SU-DHL-6 (cell line): ENCODE results near the gene HOPX.

Source experiments
- H2AFZ ChIP-seq: fragments of 200-600 bp; sonication (generic); 2 replicates; pipeline ENCODE4 v1.6.1; 2014; ENCODE audit warnings: low read depth, mild to moderate bottlenecking, moderate library complexity, mixed read lengths, antibody characterized with exemption, low read length; ENCODE audit not compliant: severe bottlenecking
- H3F3A ChIP-seq: fragments of 200-600 bp; shearing (Covaris generic); 2 replicates; pipeline ENCODE4 v1.6.0; 2016; ENCODE audit warnings: antibody characterized with exemption, mild to moderate bottlenecking; ENCODE audit not compliant: insufficient read depth
- H3K27ac ChIP-seq: fragments of 200-600 bp; sonication (generic); 2 replicates; pipeline ENCODE4 v1.5.1; 2016; ENCODE audit warnings: low read depth, mild to moderate bottlenecking, low read length, moderate library complexity, mixed read lengths
- H3K27me3 ChIP-seq: fragments of 200-600 bp; sonication (generic), shearing (Covaris generic); 2 replicates; pipeline ENCODE4 v1.6.0; 2014; ENCODE audit warnings: mild to moderate bottlenecking, low read length
- H3K36me3 ChIP-seq: fragments of 200-600 bp; sonication (generic); 2 replicates; pipeline ENCODE4 v1.6.1; 2014; ENCODE audit warnings: mild to moderate bottlenecking, low read length, mixed read lengths
- H3K4me2 ChIP-seq: fragments of 300-600, 200-600 bp; shearing (Covaris generic), sonication (generic); 2 replicates; pipeline ENCODE4 v1.6.0; 2014; ENCODE audit warnings: low read length, low read depth, mild to moderate bottlenecking; ENCODE audit not compliant: poor library complexity, severe bottlenecking
- H3K4me3 ChIP-seq: fragments of 200-600 bp; sonication (generic); 2 replicates; pipeline ENCODE4 v1.5.1; 2014; ENCODE audit warnings: antibody characterized with exemption, low read length, mild to moderate bottlenecking, mixed read lengths; ENCODE audit not compliant: insufficient read depth, poor library complexity, severe bottlenecking
- H3K79me2 ChIP-seq: fragments of 200-600 bp; sonication (generic); 2 replicates; pipeline ENCODE4 v1.6.1; 2014; ENCODE audit warnings: mild to moderate bottlenecking, low read length, moderate library complexity; ENCODE audit not compliant: insufficient read depth
- H3K9ac ChIP-seq: fragments of 200-600 bp; sonication (generic); 2 replicates; pipeline ENCODE4 v1.7.0; 2014; ENCODE audit warnings: mild to moderate bottlenecking, low read length
- H3K9me2 ChIP-seq: fragments of 200-600 bp; sonication (generic); replicated peaks from 2 replicates; pipeline ENCODE4 v1.6.1; 2014; ENCODE audit warnings: low read length; ENCODE audit not compliant: insufficient read depth
- H3K9me3 ChIP-seq: fragments of 200-600 bp; sonication (generic); 2 replicates; pipeline ENCODE4 v1.6.1; 2014; ENCODE audit warnings: low read length, mixed read lengths; ENCODE audit not compliant: insufficient read depth
- H4K20me1 ChIP-seq: fragments of 200-600 bp; sonication (generic); 2 replicates; pipeline ENCODE4 v1.6.1; 2014; ENCODE audit warnings: low read depth, mild to moderate bottlenecking, antibody characterized with exemption, low read length, moderate library complexity, mixed read lengths
- CTCF ChIP-seq: fragments of 200-600 bp; sonication (generic); IDR thresholded peaks from one replicate; pipeline ENCODE4 v1.5.1; 2017; ENCODE audit warnings: antibody characterized with exemption, mild to moderate bottlenecking, low read length, moderate library complexity; ENCODE audit not compliant: insufficient read depth, poor library complexity, severe bottlenecking
- EZH2phosphoT487 ChIP-seq: fragments of 200-600 bp; sonication (generic), shearing (Covaris generic); conservative IDR thresholded peaks from 2 replicates; pipeline ENCODE4 v1.6.1; 2018; ENCODE audit warnings: mild to moderate bottlenecking, antibody characterized with exemption, low read length, moderate library complexity, mixed read lengths

Gene HOPX

GRCh38 chr4:56653461-56654237 is 27.4 kb downstream of the HOPX start:
- no peak overlapping the region for H3K4me2 ChIP-seq
- no peak overlapping the region for H3K9ac ChIP-seq
- no peak overlapping the region for H2AFZ ChIP-seq
- H3K9me3 ChIP-seq = no peaks in the 10 kb centered on the region
- no peaks in the 10 kb centered on the region for H3K36me3 ChIP-seq
- no peaks in the 10 kb centered on the region for H3F3A ChIP-seq
- no peaks in the 10 kb centered on the region for H3K9me2 ChIP-seq
- no peak overlapping the region for H3K27ac ChIP-seq
- no peak overlapping the region for H3K4me3 ChIP-seq
- H3K79me2 ChIP-seq = no peaks in the 10 kb centered on the region
- no peaks in the 10 kb centered on the region for H3K27me3 ChIP-seq
- H4K20me1 ChIP-seq = no peaks in the 10 kb centered on the region
- no peak for TF ChIP-seq CTCF
- no peak for TF ChIP-seq EZH2phosphoT487

- no peak overlapping the region for H3K4me3 ChIP-seq
- no peaks in the 10 kb centered on the region for H3K36me3 ChIP-seq
- no peak overlapping the region for H3K4me2 ChIP-seq
- no peaks in the 10 kb centered on the region for H4K20me1 ChIP-seq
- no peaks in the 10 kb centered on the region for H3K9me2 ChIP-seq
- no peak overlapping the region for H3K9ac ChIP-seq
- H3K79me2 ChIP-seq = no peaks in the 10 kb centered on the region
- H3K27me3 ChIP-seq = no peaks in the 10 kb centered on the region
- no peak overlapping the region for H2AFZ ChIP-seq
- no peak for TF ChIP-seq EZH2phosphoT487
- TF ChIP-seq CTCF = no peak
- no peaks in the 10 kb centered on the region for H3F3A ChIP-seq
- H3K27ac ChIP-seq = no peak overlapping the region
- H3K9me3 ChIP-seq = no peaks in the 10 kb centered on the region
These were observed 28.9 kb downstream of the HOPX start for GRCh38 chr4:56652196-56652595.

- no peak for TF ChIP-seq CTCF
- no peak for TF ChIP-seq EZH2phosphoT487
- Histone ChIP-seq H3K79me2 (no peaks in the 10 kb centered on the region), H3K4me2 (no peak overlapping the region), H3F3A (no peaks in the 10 kb centered on the region), H3K27ac (no peak overlapping the region), H3K9me2 (no peaks in the 10 kb centered on the region), H3K4me3 (no peak overlapping the region), H4K20me1 (no peaks in the 10 kb centered on the region), H3K27me3 (no peaks in the 10 kb centered on the region), H3K9ac (no peak overlapping the region), H3K36me3 (no peaks in the 10 kb centered on the region), H2AFZ (no peak overlapping the region), H3K9me3 (no peaks in the 10 kb centered on the region)
These were observed 30.1 kb downstream of the HOPX start for GRCh38 chr4:56651056-56651350.
